GM19438 (cell line): Measurements from ENCODE around the gene CAMK2B.
"Not testable (repeated sequence)": the region's sequence is repeated elsewhere in the genome, so short reads cannot be mapped to it uniquely, and the experiment has no call there.

Source experiments
- ATAC-seq: cut with Tn5 transposase; IDR thresholded peaks from one replicate; pipeline ENCODE4 v1.9.1; 2021; ENCODE audit warnings: low read depth; ENCODE audit not compliant: unreplicated experiment

Gene CAMK2B

GRCh38 chr7:44183386-44183785, 142.0 kb downstream of the CAMK2B start:
- ATAC-seq, result no peak

GRCh38 chr7:44182827-44183226, 142.6 kb downstream of the CAMK2B start:
- ATAC-seq, result no peak

- no peak for ATAC-seq
These were observed 144.8 kb downstream of the CAMK2B start for GRCh38 chr7:44180631-44181030.

DNA sequence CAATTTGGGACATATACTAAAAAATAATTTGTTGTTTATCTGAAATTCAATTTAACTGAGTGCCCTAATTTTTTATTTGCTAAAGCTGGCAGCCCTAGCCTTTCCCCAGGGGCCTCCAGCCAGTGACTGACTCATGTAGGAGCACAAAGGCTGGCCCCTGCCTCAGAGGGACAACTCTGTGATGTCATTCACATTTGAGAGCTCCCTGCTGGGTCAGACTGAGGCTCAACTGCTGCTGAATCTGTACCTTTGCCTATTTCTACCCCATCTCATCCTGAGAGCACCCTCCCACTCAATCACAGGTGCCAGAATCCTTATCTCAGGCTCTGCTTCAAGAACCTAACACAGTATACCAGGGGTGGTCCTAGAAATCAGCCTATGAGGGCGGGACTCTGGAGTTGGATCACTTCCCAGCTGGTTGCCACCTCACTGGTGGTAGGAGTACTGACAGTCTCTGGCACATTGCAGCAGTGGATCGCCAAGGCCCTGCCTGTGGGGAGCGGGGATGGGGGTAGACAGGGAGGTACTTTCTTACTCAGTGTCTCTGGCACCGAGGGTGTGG, 147.7 kb downstream of the CAMK2B start:
- no peak for ATAC-seq

DNA sequence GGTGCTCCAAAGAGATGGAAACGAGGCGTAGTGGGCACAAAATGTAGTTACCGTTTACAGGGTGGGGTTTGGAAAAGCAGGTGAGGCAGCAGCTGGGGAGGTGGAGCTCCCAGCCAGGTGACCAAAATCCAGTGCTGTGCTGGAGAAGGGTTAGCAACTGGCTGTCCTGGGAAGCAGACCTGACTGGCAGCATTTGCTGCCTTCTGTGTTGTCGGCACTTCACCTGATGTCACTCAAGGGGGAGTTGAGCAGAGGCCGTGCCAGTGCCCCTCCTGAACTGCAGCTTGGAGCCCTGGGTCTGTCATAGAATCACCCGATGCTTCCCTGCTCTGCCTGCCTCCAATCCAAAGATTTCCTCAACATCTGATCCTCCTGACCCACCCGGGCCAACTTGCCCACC, 148.9 kb downstream of the CAMK2B start:
- ATAC-seq, result no peak

DNA sequence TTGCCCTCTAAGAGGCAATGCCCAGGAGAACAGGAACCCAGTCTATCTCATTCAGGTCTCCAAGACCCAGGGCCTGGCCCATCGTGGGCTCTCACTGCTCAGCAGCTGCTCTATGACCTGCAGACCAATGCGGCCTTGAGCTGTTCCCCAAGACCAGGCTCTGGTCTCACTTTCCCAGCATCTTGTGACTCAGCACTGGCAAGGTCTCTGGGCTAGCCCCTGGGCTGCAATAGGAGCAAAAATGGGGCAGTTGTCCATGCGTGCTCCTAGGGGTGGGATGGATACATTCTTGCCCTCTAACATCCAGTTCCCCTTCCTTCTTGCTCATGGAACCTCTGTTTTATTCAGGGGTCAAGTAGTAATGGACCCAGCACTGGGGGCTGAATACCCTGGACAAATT, 149.7 kb downstream of the CAMK2B start:
- ATAC-seq, result no peak

DNA sequence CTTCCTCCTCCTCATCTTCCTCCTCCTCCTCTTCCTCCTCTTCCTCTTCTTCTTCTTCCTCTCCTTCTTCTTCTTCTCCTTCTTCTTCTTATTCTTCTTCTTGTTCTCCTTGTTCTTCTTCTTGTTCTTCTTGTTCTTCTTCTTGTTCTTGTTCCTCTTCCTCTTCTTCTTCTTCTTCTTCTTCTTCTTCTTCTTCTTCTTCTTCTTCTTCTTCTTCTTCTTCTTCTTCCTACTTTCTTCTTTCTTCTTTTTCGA, 150.8 kb downstream of the CAMK2B start:
- ATAC-seq, result not testable (repeated sequence)

- ATAC-seq, result no peak
These were observed 151.3 kb downstream of the CAMK2B start for GRCh38 chr7:44173911-44174693.

DNA sequence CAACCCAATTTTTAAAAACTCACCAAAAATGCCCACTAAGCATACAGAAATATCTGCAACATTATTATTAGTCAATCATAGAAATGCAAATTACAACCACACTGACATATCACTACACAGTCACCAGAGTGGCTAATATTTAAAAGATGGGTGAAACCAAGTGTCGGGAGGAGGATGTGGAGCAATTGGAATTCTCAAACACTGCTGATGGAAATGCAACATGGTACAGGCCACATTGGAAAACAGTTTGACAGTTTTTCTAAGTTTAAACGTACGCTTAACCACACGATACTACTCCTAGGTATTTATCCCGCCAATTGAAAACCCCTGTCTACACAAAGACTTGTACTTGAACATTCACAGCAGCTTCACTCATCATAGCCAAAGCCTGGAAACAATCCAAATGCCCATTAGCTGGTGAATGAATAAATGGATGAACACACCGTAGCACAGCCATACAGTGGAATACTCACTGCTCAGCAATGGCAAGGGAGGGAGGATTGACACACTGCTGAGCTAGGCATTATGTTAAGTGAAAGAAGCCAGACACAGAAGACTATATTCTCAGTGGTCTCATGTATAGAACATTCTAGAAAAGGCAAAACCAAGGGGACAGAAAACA, 152.5 kb downstream of the CAMK2B start:
- ATAC-seq, result no peak

GRCh38 chr7:44172352-44172751, 153.0 kb downstream of the CAMK2B start:
- no peak for ATAC-seq

DNA sequence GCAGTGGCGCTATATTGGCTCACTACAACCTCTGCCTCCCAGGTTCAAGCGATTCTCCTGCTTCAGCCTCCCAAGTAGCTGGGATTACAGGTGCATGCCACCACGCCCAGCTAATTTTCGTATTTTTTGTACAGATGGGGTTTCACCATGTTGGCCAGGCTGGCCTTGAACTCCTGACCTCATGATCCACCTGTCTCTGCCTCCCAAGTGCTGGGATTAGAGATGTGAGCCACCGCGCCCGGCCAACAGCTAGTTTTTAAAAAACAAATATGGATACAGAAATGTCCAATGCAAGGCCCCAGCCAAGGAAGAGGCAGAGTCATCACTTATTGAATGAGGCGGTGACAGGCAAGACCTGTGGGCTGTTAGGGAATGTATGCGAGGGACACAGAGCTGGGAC, 153.5 kb downstream of the CAMK2B start:
- ATAC-seq, result not testable (repeated sequence)

GRCh38 chr7:44167920-44168319, 157.5 kb downstream of the CAMK2B start:
- ATAC-seq, result no peak
